Heart left ventricle (tissue), 16 donors: ENCODE measurements around the gene C17orf107. TPM values are rescaled to one million over a fixed set of nuclear protein-coding genes. Genes with fewer than 3 reads are reported as not detected.

Experiments used
- ATAC-seq, 4 donors: fragments of 200-7000 bp; cut with Tn5 transposase; one replicate each; pipeline ENCODE4 v1.9.1; 2020 to 2022; ENCODE audit warnings: moderate library complexity in 4 of 4, mild to moderate bottlenecking in 3 of 4, moderate number of reproducible peaks in 1 of 4
- DNase-seq, 5 donors: peaks; one replicate each; pipeline ENCODE4 v3.0.0-alpha.2; 2020
- H3K27ac ChIP-seq, 12 donors: fragments of 200-600 bp; sonication (generic) in 4 of 12; one replicate each; pipeline versions ENCODE4 v1.5.0 to v1.8.0; 2016 to 2022; ENCODE audit warnings: mild to moderate bottlenecking in 2 of 12
- H3K27me3 ChIP-seq, 9 donors: fragments of 200-600 bp; sonication (generic) in 2 of 9; one replicate each; pipeline versions ENCODE4 v1.5.1 to v1.8.0; 2016 to 2022; ENCODE audit warnings: mild to moderate bottlenecking in 3 of 9
- H3K36me3 ChIP-seq, 9 donors: fragments of 200-600 bp; sonication (generic) in 2 of 9; one replicate each; pipeline versions ENCODE4 v1.5.0 to v1.8.0; 2018 to 2022; ENCODE audit warnings: mild to moderate bottlenecking in 2 of 9
- H3K4me1 ChIP-seq, 12 donors: fragments of 200-600 bp; sonication (generic) in 4 of 12; one replicate each; pipeline versions ENCODE4 v1.5.0 to v1.8.0; 2016 to 2022; ENCODE audit warnings: mild to moderate bottlenecking in 3 of 12
- H3K4me3 ChIP-seq, 12 donors: fragments of 200-600 bp; sonication (generic) in 4 of 12; one replicate each; pipeline versions ENCODE4 v1.5.0 to v1.8.0; 2017 to 2022; ENCODE audit warnings: mild to moderate bottlenecking in 9 of 12, moderate library complexity in 4 of 12
- H3K9me3 ChIP-seq, 12 donors: fragments of 200-600 bp; sonication (generic) in 4 of 12; one replicate each; pipeline versions ENCODE4 v1.5.0 to v1.8.0; 2016 to 2022; ENCODE audit warnings: mild to moderate bottlenecking in 1 of 12
- CTCF ChIP-seq, 12 donors: fragments of 200-600 bp; sonication (generic) in 4 of 12; IDR thresholded peaks; one replicate each; pipeline versions ENCODE4 v1.5.0 to v1.8.0; 2018 to 2022; ENCODE audit warnings: antibody characterized with exemption in 12 of 12, mild to moderate bottlenecking in 5 of 12
- POLR2A ChIP-seq, 2 donors: fragments of 450-650 bp; IDR thresholded peaks; one replicate each; pipeline ENCODE4 v1.6.1; 2017; ENCODE audit warnings: antibody characterized with exemption in 2 of 2, mild to moderate bottlenecking in 2 of 2, moderate library complexity in 2 of 2
- WGBS, 4 donors: extraction: QIAGEN DNeasy Blood & Tissue Kit in 2 of 4; methylation state at CpG; one replicate each; pipeline versions ENCODE4 v1.1.5 to v1.1.7; 2013 to 2018; 5-methylcytosine and 5-hydroxymethylcytosine counted together
- intact Hi-C, 10 donors: fragments of 100-400 bp; cut with DNase I; formaldehyde crosslinking; loops; one replicate each; pipeline versions ENCODE4 v1.11.1 to v1.14.2; 2022
- polyA plus RNA-seq, 2 donors: library from polyadenylated mRNA; stranded (reverse); fragments of 200-250 nt; gene quantifications; one replicate each; pipeline ENCODE4 v1.2.3, GENCODE V29; 2013
- total RNA-seq, 9 donors: library from RNA; depleted of rRNA in 2 of 9; stranded (reverse); fragments of >200 nt in 2 of 9; fragmentation: NEBNext Ultra II Directional in 3 of 9; extraction: Animal tissue kit (Norgen Biotek cat#: 25700) in 3 of 9; gene quantifications; one replicate each; pipeline versions ENCODE4 v1.1.0 to v1.2.4, GENCODE V29; 2016 to 2023
- donor health status: ischemic (EF 13 %, LVEDD 7.1; RV severe dilation, severe dysfunction).
- donor health status: healthy with polysubstance abuse.
- donor health status: DM: no; HTN: yes; CAD: no.
- donor health status: DM: no; HTN: no; CAD: no.
- donor health status: ischemic (EF 25% LVEDD 6.9; RV normal size, moderate dysfunction).
- donor health status: ischemic (EF 25% LVEDD 5.7; RV mildly dilated, moderate dysfunction).
- donor health status: healthy.
- donor health status: DM: yes; HTN: yes; CAD: no.
- donor health status: ischemic (EF 35%, LVEDD 5.7; RV mildly dilated, moderate dysfunction).
- donor health status: nonischemic (EF 11% LVEDD 7.7; RV severe dilation, severe dysfunction).
- donor health status: DM: yes; HTN: yes; CAD: no.
- donor health status: PGD.
- donor health status: ischemic (EF 29% LVEDD 5.4; RV normal size, mild dysfunction).
- donor health status: nonischemic (EF 23%, LVEDD 6.1; RV moderate dilation, normal function).

Gene C17orf107
- total and polyA plus RNA-seq, 11 donors, result 0.07 to 1.3 (median 0.46) TPM

- Histone ChIP-seq H3K27me3 (peaks cover 0 to 28% (median 11%) of the 10 kb centered on the region in 9 donors), H3K9me3 (no peaks in the 10 kb centered on the region), H3K4me3 (no peak overlapping the region), H3K27ac (no peak overlapping the region), H3K4me1 (peaks cover 0 to 26% (median 16%) of the 10 kb centered on the region in 12 donors), H3K36me3 (peaks cover under 1 to 60% (median 57%) of the 10 kb centered on the region in 9 donors)
- TF ChIP-seq CTCF (IDR thresholded peaks at IDR 0.05), result no peak
- no peak for TF ChIP-seq POLR2A (IDR thresholded peaks at IDR 0.05)
- peak in 1 of 5 donors; percentile 60 for DNase-seq
- intact Hi-C loops, result loop anchor here in 1 of 10 donors (10.0 kb wide), 1 partner anchor 332 kb away; the partner anchor contains the start of gene GGT6
- WGBS, 4 donors, result 92 to 93% (median 92%) methylated on average over 23 to 27 of the region's 27 CpGs
- ATAC-seq, result no peak
These were observed 2.8 kb upstream of the C17orf107 start for GRCh38 chr17:4896332-4897197.

- peak in 1 of 5 donors; percentile 30 for DNase-seq
- H3K36me3 ChIP-seq, result peaks cover 0 to 54% (median 50%) of the 10 kb centered on the region in 9 donors
- WGBS, 4 donors, result 79 to 88% (median 82%) methylated on average over 10 of the region's 10 CpGs
These were observed 2.1 kb upstream of the C17orf107 start for GRCh38 chr17:4897198-4897687.

GRCh38 chr17:4897785-4898184, 1.6 kb upstream of the C17orf107 start:
- H3K27ac ChIP-seq, result no peak overlapping the region
- DNase-seq, result peak in 1 of 5 donors; percentile 36
- WGBS, 4 donors, result 89 to 94% (median 91%) methylated on average over 5 of the region's 5 CpGs
- H3K4me3 ChIP-seq, result no peak overlapping the region
- H3K27me3 ChIP-seq, result peaks cover 0 to 32% (median 11%) of the 10 kb centered on the region in 9 donors
- ATAC-seq, result no peak
- intact Hi-C loops, result loop anchor here in 1 of 10 donors (10.0 kb wide), 1 partner anchor 333 kb away; the partner anchor contains the start of gene GGT6
- no peaks in the 10 kb centered on the region for H3K9me3 ChIP-seq
- H3K4me1 ChIP-seq, result peaks cover 0 to 35% (median 18%) of the 10 kb centered on the region in 12 donors
- H3K36me3 ChIP-seq, result peaks cover 0 to 48% (median 45%) of the 10 kb centered on the region in 9 donors
- TF ChIP-seq POLR2A (IDR thresholded peaks at IDR 0.05), result no peak
- no peak for TF ChIP-seq CTCF (IDR thresholded peaks at IDR 0.05)

More at GRCh38 chr17:4897198-4897687, 2.1 kb upstream of the C17orf107 start:
- intact Hi-C loops, result loop anchor here in 1 of 10 donors (10.0 kb wide), 1 partner anchor 332 kb away; the partner anchor contains the start of gene GGT6
- TF ChIP-seq CTCF (IDR thresholded peaks at IDR 0.05), result no peak
- TF ChIP-seq POLR2A (IDR thresholded peaks at IDR 0.05), result no peak
- no peaks in the 10 kb centered on the region for H3K9me3 ChIP-seq
- H3K27ac ChIP-seq, result no peak overlapping the region
- peaks cover 0 to 32% (median 17%) of the 10 kb centered on the region in 12 donors for H3K4me1 ChIP-seq
- no peak for ATAC-seq
- peaks cover 0 to 32% (median 11%) of the 10 kb centered on the region in 9 donors for H3K27me3 ChIP-seq
- H3K4me3 ChIP-seq, result no peak overlapping the region

- Histone ChIP-seq H3K27me3 (peaks cover 0 to 32% (median 11%) of the 10 kb centered on the region in 9 donors), H3K4me1 (peaks cover 0 to 41% (median 20%) of the 10 kb centered on the region in 12 donors), H3K9me3 (no peaks in the 10 kb centered on the region), H3K27ac (no peak overlapping the region), H3K36me3 (peaks cover 0 to 43% (median 40%) of the 10 kb centered on the region in 9 donors), H3K4me3 (peak overlapping the region in 2 of 12 donors; percentile 63 to 66)
- intact Hi-C loops, result loop anchor here in 1 of 10 donors (10.0 kb wide), 1 partner anchor 334 kb away; the partner anchor contains the start of gene GGT6
- TF ChIP-seq POLR2A (IDR thresholded peaks at IDR 0.05) (no peak), CTCF (IDR thresholded peaks at IDR 0.05) (no peak)
- WGBS, 4 donors, result 90 to 97% (median 91%) methylated on average over 8 of the region's 8 CpGs
- DNase-seq (peak in 1 of 5 donors; percentile 42), ATAC-seq (no peak)
These were observed 985 bp upstream of the C17orf107 start for GRCh38 chr17:4898351-4898750.
